ENCODE measurements around the gene TNFSF10.

GRCh38 chr3:172541945-172542488 is 18.8 kb upstream of the TNFSF10 start:
- TF ChIP-seq, protein P1, sequence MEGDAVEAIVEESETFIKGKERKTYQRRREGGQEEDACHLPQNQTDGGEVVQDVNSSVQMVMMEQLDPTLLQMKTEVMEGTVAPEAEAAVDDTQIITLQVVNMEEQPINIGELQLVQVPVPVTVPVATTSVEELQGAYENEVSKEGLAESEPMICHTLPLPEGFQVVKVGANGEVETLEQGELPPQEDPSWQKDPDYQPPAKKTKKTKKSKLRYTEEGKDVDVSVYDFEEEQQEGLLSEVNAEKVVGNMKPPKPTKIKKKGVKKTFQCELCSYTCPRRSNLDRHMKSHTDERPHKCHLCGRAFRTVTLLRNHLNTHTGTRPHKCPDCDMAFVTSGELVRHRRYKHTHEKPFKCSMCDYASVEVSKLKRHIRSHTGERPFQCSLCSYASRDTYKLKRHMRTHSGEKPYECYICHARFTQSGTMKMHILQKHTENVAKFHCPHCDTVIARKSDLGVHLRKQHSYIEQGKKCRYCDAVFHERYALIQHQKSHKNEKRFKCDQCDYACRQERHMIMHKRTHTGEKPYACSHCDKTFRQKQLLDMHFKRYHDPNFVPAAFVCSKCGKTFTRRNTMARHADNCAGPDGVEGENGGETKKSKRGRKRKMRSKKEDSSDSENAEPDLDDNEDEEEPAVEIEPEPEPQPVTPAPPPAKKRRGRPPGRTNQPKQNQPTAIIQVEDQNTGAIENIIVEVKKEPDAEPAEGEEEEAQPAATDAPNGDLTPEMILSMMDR (IDR thresholded peaks at IDR 0.05): no peak
- no peak for TF ChIP-seq POLR2A (IDR thresholded peaks at IDR 0.05)
